HG03139 (cell line): ENCODE results near the gene ZNF189.
"Not testable (repeated sequence)": the region's sequence is repeated elsewhere in the genome, so short reads cannot be mapped to it uniquely, and the experiment has no call there.

Experiments
- ATAC-seq: cut with Tn5 transposase; IDR thresholded peaks from one replicate; pipeline ENCODE4 v1.9.1; 2021; ENCODE audit not compliant: unreplicated experiment

Gene ZNF189

DNA sequence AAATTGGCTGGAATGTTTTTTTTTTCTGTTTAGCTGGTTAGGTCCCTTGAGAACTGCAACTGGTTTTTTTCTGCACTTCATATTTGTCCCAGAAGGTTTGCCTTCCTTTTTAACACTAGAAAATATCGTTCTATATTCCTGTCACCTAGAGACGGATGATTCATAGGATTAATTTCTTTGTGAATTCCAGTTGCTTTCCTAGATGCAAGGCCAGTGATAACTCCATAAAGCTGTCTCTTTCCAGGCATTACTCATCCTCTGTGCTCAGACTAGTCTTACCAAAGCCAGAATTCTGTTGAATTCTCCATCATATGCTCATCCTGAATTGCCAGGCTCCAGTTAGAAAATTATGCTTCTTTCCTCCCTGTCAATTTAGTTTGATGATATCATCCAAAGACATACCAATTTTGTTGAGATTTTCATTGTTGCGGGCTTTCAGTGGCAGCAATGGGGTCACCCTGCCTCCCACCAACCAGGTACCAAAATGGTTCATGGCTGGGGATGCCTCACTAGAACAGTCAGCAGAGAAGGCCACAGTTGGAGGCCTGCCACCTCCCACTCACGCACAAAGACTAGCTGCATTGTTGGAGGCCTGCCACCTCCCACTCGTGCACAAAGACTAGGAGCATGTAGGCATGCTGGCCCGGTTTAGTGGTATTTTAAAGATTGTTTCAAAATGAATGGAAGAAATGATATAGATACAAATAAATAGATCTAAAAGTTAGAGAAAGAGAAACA, 22.4 kb upstream of the ZNF189 start:
- ATAC-seq, result no peak

- ATAC-seq, result no peak
Measured at GRCh38 chr9:101380295-101380694, 18.4 kb upstream of the ZNF189 start.

DNA sequence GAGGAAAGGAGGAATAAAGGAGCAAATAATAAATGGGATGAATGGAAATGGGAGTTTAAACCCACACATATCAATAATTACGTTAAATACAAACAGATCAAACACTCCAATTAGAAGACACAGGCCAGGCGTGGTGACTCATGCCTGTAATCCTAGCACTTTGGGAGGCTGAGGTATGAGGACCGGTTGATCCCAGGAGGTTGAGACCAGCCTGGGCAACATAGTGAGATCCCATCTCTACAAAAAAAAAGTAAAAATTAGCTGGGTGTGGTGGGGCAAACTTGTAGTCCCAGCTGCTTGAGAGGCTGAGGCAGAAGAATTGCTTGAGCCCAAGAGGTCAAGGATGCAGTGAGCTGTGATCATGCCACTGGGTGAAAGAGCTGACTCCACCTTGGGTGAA, 17.5 kb upstream of the ZNF189 start:
- ATAC-seq, result no peak

DNA sequence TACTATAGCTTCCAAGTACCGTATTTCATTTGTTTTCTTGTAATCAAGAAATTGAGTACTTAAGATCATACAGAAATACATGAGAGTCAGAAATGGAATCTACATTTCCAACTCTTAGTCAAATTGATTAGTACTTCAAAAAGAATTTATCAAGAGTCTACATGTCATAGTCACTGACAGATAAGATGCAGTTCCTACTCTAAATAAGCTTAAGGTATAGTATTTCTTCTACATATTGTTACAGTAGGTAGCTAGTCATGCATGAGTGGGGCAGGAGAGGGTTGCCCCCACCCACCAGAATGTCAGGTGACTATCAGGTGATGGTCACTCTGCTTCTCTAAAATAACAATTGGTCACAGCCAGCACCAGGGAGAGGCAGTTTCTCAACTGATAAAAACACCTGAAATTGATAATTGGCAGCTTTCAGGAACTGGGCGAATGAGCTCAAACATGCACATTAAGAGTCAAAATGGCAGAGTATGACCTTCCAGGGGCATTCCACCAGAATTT, 16.8 kb upstream of the ZNF189 start:
- no peak for ATAC-seq

GRCh38 chr9:101383361-101383760, 15.3 kb upstream of the ZNF189 start:
- no peak for ATAC-seq

GRCh38 chr9:101384873-101385536, 13.6 kb upstream of the ZNF189 start, which contains the start of gene BAAT:
TSS of gene BAAT (minus strand) at chr9:101385006. CDS start at chr9:101371404, 13,602 bp downstream.
- ATAC-seq, result not testable (repeated sequence)

GRCh38 chr9:101387871-101388506, 10.7 kb upstream of the ZNF189 start:
- ATAC-seq, result peak; percentile 54

- ATAC-seq, result no peak
Measured at GRCh38 chr9:101388507-101388993, 10.1 kb upstream of the ZNF189 start.

- ATAC-seq, result no peak
Measured at GRCh38 chr9:101393135-101393534, 5.5 kb upstream of the ZNF189 start.

- ATAC-seq, result no peak
Measured at GRCh38 chr9:101394687-101395086, 4.0 kb upstream of the ZNF189 start.

- no peak for ATAC-seq
Measured at GRCh38 chr9:101397746-101398067, 944 bp upstream of the ZNF189 start.

DNA sequence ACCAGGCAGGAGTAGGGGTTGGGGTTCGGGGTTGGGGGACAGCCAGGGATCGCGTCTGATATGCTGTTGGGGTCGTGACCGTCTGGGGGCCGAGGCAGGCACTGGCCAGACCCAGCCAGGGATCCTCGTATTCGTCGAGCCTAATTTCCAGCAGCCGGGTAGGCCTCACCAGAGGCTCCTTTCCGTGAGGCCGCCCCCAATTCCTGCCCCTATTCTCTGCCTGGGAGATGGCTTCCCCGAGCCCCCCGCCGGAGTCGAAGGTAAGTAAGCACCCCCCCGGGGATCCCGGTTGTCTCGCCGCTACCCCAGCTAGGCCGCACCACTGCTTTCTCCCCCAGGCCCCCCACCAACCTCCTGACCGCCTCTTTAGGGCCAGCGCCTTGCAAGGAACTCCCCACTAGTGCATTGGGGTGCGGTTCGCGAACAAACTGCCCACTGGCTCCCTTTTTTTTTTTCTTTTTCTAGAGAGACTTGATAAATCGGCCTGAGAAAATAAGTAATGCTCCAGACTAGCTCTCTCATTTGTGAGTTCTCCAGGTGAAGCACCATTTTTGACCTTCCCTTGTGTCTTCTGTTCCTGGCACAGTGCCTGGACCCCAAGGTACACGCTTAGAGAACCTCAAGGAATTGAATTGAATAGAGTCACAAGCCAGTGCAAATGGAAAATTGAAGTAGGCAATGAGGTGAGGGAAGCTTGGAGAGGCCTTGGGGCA, 435 bp downstream of the ZNF189 start:
- no peak for ATAC-seq

DNA sequence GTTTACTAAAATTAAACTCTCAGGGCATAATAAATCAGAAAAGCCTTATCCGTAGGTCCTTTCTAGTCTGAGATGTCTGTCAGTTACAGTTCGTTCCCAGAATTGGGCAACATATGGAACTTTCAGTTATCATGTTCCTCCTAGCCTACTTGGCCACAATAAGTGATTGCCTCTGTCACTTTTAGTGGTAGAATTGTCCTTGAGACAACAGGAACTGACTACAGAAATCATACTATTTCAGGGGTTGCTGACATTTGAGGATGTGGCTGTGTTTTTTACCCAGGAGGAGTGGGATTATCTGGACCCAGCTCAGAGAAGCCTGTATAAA, 956 bp downstream of the ZNF189 start:
- ATAC-seq, result no peak

- ATAC-seq, result no peak
Measured at GRCh38 chr9:101400120-101400519, 1.5 kb downstream of the ZNF189 start.

GRCh38 chr9:101403516-101404285, 5.0 kb downstream of the ZNF189 start:
- ATAC-seq, result no peak

- no peak for ATAC-seq
Measured at GRCh38 chr9:101408374-101409078, 9.9 kb downstream of the ZNF189 start.

DNA sequence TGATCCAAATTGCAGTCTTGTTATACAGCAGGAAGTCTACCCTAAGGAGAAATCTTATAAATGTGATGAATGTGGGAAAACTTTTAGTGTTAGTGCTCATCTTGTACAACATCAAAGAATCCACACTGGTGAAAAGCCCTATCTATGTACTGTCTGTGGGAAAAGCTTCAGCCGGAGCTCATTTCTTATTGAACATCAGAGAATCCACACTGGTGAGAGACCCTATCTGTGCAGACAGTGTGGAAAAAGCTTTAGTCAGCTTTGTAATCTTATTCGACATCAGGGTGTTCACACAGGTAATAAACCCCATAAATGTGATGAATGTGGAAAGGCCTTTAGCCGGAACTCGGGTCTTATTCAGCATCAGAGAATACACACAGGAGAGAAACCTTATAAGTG, 10.4 kb downstream of the ZNF189 start:
- ATAC-seq, result no peak

DNA sequence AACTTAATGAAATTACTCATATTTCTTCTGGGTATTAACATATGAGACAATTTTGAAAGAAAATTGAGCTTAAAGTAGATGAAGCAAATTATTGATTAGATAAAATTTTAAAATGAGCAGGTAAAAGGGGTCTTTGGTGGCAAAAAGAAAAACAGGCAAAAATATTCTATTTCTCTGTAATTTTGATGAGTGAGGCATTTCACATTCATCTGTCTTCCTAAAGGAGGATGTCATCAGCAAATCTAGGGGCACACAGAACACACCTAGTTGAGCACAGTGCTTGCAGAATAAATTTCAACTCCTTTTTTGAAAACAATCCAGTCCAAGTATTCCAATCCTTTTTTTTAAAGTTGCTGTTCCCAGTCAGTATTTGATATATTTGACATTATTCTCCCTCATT, 16.2 kb downstream of the ZNF189 start:
- ATAC-seq, result no peak

DNA sequence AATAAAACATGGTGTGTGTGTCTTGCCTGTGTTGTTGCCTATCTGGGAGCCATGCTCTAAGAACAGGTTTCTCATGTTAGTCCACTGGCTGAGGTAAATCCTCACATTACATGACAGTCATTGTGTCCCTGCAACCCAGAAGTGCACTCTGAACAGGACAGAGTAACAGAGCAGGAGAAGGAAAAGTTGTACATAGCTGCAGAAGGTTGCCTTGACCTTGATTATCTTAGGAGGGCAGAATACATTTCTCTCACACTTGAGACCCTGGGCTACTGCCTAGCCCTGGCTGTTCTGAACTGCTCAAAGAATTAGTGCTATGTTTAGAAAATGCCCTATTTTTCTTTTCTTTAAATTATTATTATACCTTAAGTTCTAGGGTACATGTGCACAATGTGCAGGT, 16.9 kb downstream of the ZNF189 start:
- no peak for ATAC-seq

- no peak for ATAC-seq
Measured at GRCh38 chr9:101417389-101417788, 18.7 kb downstream of the ZNF189 start.
